ENCODE data around the gene NEDD4L. TPM values are rescaled to one million over a fixed set of nuclear protein-coding genes. Genes with fewer than 3 reads are reported as not detected.

Gene NEDD4L
- total and polyA plus RNA-seq, 2 experiments from 2014 or later = 36.2 to 72.3 TPM

DNA sequence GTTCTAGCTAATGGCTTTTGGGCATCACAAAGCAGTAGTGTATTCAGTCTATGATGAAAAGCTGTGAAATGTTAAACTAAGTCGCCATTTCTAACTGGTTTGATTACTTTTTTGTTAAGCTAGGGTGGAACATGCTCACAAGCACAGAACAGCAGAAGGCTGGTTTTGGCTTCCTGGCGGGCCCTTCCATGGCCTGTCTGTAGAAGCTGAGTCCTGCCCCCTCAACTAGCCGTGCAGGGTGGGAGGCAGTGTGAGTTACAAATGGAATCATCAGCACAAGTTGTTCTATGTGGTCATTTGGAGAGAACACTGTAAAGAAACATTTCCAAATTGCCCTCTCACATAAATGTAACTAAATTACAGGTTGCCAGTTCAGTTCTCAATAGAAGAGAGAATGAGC, 294.1 kb downstream of the NEDD4L start (continued):
- TF ChIP-seq, protein P1, sequence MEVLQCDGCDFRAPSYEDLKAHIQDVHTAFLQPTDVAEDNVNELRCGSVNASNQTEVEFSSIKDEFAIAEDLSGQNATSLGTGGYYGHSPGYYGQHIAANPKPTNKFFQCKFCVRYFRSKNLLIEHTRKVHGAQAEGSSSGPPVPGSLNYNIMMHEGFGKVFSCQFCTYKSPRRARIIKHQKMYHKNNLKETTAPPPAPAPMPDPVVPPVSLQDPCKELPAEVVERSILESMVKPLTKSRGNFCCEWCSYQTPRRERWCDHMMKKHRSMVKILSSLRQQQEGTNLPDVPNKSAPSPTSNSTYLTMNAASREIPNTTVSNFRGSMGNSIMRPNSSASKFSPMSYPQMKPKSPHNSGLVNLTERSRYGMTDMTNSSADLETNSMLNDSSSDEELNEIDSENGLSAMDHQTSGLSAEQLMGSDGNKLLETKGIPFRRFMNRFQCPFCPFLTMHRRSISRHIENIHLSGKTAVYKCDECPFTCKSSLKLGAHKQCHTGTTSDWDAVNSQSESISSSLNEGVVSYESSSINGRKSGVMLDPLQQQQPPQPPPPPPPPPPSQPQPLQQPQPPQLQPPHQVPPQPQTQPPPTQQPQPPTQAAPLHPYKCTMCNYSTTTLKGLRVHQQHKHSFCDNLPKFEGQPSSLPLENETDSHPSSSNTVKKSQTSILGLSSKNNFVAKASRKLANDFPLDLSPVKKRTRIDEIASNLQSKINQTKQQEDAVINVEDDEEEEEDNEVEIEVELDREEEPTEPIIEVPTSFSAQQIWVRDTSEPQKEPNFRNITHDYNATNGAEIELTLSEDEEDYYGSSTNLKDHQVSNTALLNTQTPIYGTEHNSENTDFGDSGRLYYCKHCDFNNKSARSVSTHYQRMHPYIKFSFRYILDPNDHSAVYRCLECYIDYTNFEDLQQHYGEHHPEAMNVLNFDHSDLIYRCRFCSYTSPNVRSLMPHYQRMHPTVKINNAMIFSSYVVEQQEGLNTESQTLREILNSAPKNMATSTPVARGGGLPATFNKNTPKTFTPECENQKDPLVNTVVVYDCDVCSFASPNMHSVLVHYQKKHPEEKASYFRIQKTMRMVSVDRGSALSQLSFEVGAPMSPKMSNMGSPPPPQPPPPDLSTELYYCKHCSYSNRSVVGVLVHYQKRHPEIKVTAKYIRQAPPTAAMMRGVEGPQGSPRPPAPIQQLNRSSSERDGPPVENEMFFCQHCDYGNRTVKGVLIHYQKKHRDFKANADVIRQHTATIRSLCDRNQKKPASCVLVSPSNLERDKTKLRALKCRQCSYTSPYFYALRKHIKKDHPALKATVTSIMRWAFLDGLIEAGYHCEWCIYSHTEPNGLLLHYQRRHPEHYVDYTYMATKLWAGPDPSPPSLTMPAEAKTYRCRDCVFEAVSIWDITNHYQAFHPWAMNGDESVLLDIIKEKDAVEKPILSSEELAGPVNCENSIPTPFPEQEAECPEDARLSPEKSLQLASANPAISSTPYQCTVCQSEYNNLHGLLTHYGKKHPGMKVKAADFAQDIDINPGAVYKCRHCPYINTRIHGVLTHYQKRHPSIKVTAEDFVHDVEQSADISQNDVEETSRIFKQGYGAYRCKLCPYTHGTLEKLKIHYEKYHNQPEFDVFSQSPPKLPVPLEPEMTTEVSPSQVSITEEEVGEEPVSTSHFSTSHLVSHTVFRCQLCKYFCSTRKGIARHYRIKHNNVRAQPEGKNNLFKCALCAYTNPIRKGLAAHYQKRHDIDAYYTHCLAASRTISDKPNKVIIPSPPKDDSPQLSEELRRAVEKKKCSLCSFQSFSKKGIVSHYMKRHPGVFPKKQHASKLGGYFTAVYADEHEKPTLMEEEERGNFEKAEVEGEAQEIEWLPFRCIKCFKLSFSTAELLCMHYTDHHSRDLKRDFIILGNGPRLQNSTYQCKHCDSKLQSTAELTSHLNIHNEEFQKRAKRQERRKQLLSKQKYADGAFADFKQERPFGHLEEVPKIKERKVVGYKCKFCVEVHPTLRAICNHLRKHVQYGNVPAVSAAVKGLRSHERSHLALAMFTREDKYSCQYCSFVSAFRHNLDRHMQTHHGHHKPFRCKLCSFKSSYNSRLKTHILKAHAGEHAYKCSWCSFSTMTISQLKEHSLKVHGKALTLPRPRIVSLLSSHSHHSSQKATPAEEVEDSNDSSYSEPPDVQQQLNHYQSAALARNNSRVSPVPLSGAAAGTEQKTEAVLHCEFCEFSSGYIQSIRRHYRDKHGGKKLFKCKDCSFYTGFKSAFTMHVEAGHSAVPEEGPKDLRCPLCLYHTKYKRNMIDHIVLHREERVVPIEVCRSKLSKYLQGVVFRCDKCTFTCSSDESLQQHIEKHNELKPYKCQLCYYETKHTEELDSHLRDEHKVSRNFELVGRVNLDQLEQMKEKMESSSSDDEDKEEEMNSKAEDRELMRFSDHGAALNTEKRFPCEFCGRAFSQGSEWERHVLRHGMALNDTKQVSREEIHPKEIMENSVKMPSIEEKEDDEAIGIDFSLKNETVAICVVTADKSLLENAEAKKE (CRISPR knock-in tag; IDR thresholded peaks at IDR 0.05) = no peak
- no peak for TF ChIP-seq POLR2AphosphoS5 (IDR thresholded peaks at IDR 0.05; ENCODE audit: low read depth)
- TF ChIP-seq STAT1 (IDR thresholded peaks at IDR 0.05; ENCODE audit: unreplicated experiment) = no peak
- TF ChIP-seq CREB1 (CRISPR knock-in tag; IDR thresholded peaks at IDR 0.05; ENCODE audit: low read depth) = no peak
- TF ChIP-seq, protein P2, sequence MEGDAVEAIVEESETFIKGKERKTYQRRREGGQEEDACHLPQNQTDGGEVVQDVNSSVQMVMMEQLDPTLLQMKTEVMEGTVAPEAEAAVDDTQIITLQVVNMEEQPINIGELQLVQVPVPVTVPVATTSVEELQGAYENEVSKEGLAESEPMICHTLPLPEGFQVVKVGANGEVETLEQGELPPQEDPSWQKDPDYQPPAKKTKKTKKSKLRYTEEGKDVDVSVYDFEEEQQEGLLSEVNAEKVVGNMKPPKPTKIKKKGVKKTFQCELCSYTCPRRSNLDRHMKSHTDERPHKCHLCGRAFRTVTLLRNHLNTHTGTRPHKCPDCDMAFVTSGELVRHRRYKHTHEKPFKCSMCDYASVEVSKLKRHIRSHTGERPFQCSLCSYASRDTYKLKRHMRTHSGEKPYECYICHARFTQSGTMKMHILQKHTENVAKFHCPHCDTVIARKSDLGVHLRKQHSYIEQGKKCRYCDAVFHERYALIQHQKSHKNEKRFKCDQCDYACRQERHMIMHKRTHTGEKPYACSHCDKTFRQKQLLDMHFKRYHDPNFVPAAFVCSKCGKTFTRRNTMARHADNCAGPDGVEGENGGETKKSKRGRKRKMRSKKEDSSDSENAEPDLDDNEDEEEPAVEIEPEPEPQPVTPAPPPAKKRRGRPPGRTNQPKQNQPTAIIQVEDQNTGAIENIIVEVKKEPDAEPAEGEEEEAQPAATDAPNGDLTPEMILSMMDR (conservative IDR thresholded peaks at IDR 0.05; ENCODE audit: low read depth in 2 of 2) = no peak
- no peak for TF ChIP-seq EZH2phosphoT487 (IDR thresholded peaks at IDR 0.05; ENCODE audit: unreplicated experiment)
- TF ChIP-seq, protein P3, sequence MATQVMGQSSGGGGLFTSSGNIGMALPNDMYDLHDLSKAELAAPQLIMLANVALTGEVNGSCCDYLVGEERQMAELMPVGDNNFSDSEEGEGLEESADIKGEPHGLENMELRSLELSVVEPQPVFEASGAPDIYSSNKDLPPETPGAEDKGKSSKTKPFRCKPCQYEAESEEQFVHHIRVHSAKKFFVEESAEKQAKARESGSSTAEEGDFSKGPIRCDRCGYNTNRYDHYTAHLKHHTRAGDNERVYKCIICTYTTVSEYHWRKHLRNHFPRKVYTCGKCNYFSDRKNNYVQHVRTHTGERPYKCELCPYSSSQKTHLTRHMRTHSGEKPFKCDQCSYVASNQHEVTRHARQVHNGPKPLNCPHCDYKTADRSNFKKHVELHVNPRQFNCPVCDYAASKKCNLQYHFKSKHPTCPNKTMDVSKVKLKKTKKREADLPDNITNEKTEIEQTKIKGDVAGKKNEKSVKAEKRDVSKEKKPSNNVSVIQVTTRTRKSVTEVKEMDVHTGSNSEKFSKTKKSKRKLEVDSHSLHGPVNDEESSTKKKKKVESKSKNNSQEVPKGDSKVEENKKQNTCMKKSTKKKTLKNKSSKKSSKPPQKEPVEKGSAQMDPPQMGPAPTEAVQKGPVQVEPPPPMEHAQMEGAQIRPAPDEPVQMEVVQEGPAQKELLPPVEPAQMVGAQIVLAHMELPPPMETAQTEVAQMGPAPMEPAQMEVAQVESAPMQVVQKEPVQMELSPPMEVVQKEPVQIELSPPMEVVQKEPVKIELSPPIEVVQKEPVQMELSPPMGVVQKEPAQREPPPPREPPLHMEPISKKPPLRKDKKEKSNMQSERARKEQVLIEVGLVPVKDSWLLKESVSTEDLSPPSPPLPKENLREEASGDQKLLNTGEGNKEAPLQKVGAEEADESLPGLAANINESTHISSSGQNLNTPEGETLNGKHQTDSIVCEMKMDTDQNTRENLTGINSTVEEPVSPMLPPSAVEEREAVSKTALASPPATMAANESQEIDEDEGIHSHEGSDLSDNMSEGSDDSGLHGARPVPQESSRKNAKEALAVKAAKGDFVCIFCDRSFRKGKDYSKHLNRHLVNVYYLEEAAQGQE (IDR thresholded peaks at IDR 0.05; ENCODE audit: unreplicated experiment) = no peak
